Hepatocyte (in vitro differentiated cells): ENCODE data around the gene GSAP. TPM values are rescaled to one million over a fixed set of nuclear protein-coding genes. Genes with fewer than 3 reads are reported as not detected.

Experiments used
- DNase-seq: peaks from one replicate; pipeline ENCODE4 v3.0.0-alpha.2; 2016; ENCODE audit warnings: low spot score
- H2AFZ ChIP-seq: fragments of 200-600 bp; sonication (generic); 2 replicates; pipeline ENCODE4 v1.6.0; 2016; ENCODE audit warnings: antibody characterized with exemption, mild to moderate bottlenecking
- H3K27ac ChIP-seq: fragments of 200-600 bp; sonication (generic); 2 replicates; pipeline ENCODE4 v1.5.1; 2016; ENCODE audit warnings: mild to moderate bottlenecking
- H3K27me3 ChIP-seq: fragments of 200-600 bp; sonication (generic); 2 replicates; pipeline ENCODE4 v1.6.1; 2016
- H3K36me3 ChIP-seq: fragments of 200-600 bp; sonication (generic); replicated peaks from 2 replicates; pipeline ENCODE4 v1.5.1; 2016; ENCODE audit warnings: low read depth; ENCODE audit not compliant: insufficient read depth
- H3K4me1 ChIP-seq: fragments of 200-600 bp; sonication (generic); 2 replicates; pipeline ENCODE4 v1.5.1; 2016; ENCODE audit warnings: mild to moderate bottlenecking, moderate library complexity; ENCODE audit not compliant: insufficient read depth
- H3K4me2 ChIP-seq: fragments of 200-600 bp; sonication (generic); 2 replicates; pipeline ENCODE4 v1.6.0; 2016
- H3K4me3 ChIP-seq: fragments of 200-600 bp; sonication (generic); 2 replicates; pipeline ENCODE4 v1.5.1; 2016; ENCODE audit warnings: mild to moderate bottlenecking
- H3K79me2 ChIP-seq: fragments of 200-600 bp; sonication (generic); 2 replicates; pipeline ENCODE4 v1.6.0; 2017; ENCODE audit warnings: mild to moderate bottlenecking
- H3K9me2 ChIP-seq: fragments of 200-600 bp; sonication (generic); replicated peaks from 2 replicates; pipeline ENCODE4 v1.6.0; 2017; ENCODE audit warnings: mild to moderate bottlenecking; ENCODE audit not compliant: insufficient read depth
- H3K9me3 ChIP-seq: fragments of 200-600 bp; sonication (generic); 2 replicates; pipeline ENCODE4 v1.5.1; 2016; ENCODE audit warnings: low read depth, mild to moderate bottlenecking
- H4K20me1 ChIP-seq: fragments of 200-600 bp; sonication (generic); 2 replicates; pipeline ENCODE4 v1.6.0; 2016; ENCODE audit warnings: mild to moderate bottlenecking; ENCODE audit not compliant: insufficient read depth, poor library complexity, severe bottlenecking
- EZH2 ChIP-seq: fragments of 200-600 bp; sonication (generic); IDR thresholded peaks from 2 replicates; pipeline ENCODE4 v1.6.1; 2016; ENCODE audit warnings: antibody characterized with exemption, mild to moderate bottlenecking, borderline replicate concordance
- EZH2phosphoT487 ChIP-seq: fragments of 200-600 bp; sonication (generic); IDR thresholded peaks from one replicate; pipeline ENCODE4 v1.6.1; 2018; ENCODE audit warnings: antibody characterized with exemption, mild to moderate bottlenecking, low read depth, moderate library complexity; ENCODE audit not compliant: unreplicated experiment, severe bottlenecking
- WGBS: methylation state at CpG from one replicate; pipeline ENCODE4 v1.1.6; 2016; ENCODE audit warnings: low lambda C conversion rate; ENCODE audit errors: missing lambda C conversion rate; 5-methylcytosine and 5-hydroxymethylcytosine counted together
- polyA plus RNA-seq: library from polyadenylated mRNA; unstranded; fragments of >200 nt; fragmentation: Nextera tagmentation; extraction: Ambion mirVana; gene quantifications from 2 replicates; pipeline ENCODE4 v1.2.1, GENCODE V29; 2016
- total RNA-seq: library from RNA; depleted of rRNA; stranded (reverse); fragments of >200 nt; gene quantifications from 2 replicates; pipeline ENCODE4 v1.2.3, GENCODE V29; 2014
- TF ChIP-seq, protein P1 (sequence below): fragments of 200-600 bp; sonication (generic); IDR thresholded peaks from 2 replicates; pipeline ENCODE4 v1.5.1; 2016; ENCODE audit warnings: antibody characterized with exemption, mild to moderate bottlenecking; ENCODE audit not compliant: poor library complexity

Gene GSAP
- total and polyA plus RNA-seq, 2 experiments from 2014 or later, result 9.9 to 11.1 TPM

DNA sequence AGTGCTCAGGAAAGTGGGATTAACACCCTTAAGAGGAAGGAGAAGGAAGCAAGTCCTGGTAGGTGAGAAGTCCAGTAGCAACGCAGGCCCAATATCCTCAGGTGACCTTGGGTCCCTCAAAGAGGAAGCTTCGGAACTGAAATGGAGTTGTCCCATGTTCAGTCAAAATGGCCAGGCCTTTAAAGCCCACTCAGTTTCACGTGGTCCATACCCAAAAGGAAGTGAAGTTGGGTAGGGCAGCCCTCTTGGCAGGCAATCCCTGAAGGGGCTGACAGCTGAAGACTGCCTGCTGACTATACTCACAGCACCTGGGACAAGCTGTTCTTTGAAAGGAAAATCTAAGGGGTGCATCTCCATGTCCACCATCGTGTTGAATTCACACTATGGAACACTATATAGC lies 3.0 kb downstream of the GSAP start:
- peaks cover 10% of the 10 kb centered on the region for H3K27me3 ChIP-seq

DNA sequence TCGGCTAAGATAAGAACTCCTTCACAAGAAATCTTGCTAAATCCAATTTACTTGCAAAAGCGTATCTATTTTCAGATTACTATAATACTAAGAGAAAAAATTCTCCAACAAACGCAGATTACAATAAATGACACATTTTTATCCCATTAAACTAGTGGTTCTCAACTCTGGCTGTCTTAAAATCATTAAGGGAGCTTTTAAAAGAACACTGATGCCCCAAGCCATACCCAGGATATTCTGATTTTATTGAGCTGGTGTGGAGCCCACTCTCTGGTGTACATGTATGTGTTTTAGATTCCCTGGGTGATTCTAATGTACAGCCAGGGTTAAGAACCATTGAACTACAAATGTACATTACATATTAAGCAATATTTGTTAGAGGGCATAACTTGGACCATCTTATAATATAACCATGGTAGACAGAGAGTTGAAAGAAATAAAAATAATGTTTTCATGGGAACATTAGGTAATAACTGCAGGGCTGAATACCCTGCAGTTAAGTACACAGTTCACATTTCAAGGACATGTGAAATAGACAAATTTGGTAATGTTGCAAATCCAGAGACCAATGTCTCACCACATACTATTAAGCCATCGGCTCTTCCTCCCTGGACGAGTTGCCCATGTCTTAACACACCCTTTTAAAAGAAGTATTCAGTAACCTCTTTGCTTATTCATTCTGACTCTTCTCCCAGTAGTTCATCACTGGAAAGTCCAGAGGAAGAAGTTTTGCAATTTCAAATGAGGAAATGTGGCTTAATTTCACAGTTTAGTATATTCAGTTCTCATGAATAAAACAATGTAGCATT lies 6.2 kb downstream of the GSAP start:
- Histone ChIP-seq H3K9me2 (no peaks in the 10 kb centered on the region), H3K9me3 (no peaks in the 10 kb centered on the region), H3K27ac (peak overlapping the region; percentile 90), H3K79me2 (peaks cover 13% of the 10 kb centered on the region), H3K4me3 (no peak overlapping the region), H3K4me1 (peaks cover 8% of the 10 kb centered on the region), H2AFZ (no peak overlapping the region), H3K4me2 (peak overlapping the region; percentile 59), H4K20me1 (no peaks in the 10 kb centered on the region), H3K27me3 (peaks cover 8% of the 10 kb centered on the region), H3K36me3 (no peaks in the 10 kb centered on the region)
- 61% methylated on average over 5 of the region's 5 CpGs for WGBS
- TF ChIP-seq, protein P1, sequence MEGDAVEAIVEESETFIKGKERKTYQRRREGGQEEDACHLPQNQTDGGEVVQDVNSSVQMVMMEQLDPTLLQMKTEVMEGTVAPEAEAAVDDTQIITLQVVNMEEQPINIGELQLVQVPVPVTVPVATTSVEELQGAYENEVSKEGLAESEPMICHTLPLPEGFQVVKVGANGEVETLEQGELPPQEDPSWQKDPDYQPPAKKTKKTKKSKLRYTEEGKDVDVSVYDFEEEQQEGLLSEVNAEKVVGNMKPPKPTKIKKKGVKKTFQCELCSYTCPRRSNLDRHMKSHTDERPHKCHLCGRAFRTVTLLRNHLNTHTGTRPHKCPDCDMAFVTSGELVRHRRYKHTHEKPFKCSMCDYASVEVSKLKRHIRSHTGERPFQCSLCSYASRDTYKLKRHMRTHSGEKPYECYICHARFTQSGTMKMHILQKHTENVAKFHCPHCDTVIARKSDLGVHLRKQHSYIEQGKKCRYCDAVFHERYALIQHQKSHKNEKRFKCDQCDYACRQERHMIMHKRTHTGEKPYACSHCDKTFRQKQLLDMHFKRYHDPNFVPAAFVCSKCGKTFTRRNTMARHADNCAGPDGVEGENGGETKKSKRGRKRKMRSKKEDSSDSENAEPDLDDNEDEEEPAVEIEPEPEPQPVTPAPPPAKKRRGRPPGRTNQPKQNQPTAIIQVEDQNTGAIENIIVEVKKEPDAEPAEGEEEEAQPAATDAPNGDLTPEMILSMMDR, result no peak
- TF ChIP-seq EZH2phosphoT487 (no peak), EZH2 (no peak)
- no peak for DNase-seq

More for the DNA sequence above, 3.0 kb downstream of the GSAP start:
- Histone ChIP-seq H3K4me3 (no peak overlapping the region), H3K36me3 (no peaks in the 10 kb centered on the region), H4K20me1 (no peaks in the 10 kb centered on the region), H3K9me3 (no peaks in the 10 kb centered on the region), H2AFZ (no peak overlapping the region), H3K9me2 (no peaks in the 10 kb centered on the region), H3K27ac (no peak overlapping the region), H3K4me2 (no peak overlapping the region), H3K79me2 (peaks cover 15% of the 10 kb centered on the region), H3K4me1 (peaks cover 14% of the 10 kb centered on the region)
- TF ChIP-seq EZH2, result no peak
- TF ChIP-seq, protein P1, result no peak
- no peak for TF ChIP-seq EZH2phosphoT487
- WGBS, result 62% methylated on average over 4 of the region's 4 CpGs
- DNase-seq, result no peak

DNA sequence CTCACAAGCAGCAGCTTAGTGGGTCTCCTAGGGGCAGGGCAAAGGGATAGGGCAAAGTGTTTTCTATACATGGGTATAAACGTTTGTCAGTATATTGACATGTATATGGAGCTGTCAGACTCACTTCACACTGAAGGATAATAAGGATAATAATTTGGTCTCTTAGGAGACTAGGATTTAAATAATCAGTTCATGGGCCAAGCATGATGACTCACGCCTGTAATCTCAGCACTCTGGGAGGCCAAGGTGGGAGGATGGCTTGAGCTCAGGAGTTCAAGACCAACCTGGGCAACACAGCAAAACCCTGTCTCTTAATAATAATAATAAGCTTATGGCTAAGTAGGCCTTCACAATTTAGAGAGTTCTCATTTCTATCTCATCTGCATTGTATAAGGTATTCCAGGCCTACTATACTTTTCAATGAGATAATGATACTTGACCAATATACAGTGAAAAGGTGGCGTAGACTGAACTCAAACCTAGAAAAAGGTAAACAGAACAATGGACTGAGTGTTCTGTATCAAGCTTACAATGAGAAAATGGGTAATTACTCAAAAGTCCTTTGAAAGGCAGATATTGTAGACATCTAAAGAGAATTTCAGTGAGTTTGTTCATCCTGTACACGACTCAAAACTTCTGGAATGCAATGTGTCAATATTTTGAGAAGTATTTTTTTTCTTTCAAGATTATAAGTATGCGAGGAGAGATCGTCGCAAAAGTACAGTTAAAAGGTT lies 7.0 kb downstream of the GSAP start:
- WGBS, result 47% methylated on average over 7 of the region's 7 CpGs
- H3K36me3 ChIP-seq, result no peaks in the 10 kb centered on the region
- no peak overlapping the region for H2AFZ ChIP-seq
- peak overlapping the region; percentile 90 for H3K27ac ChIP-seq
- H3K4me3 ChIP-seq, result no peak overlapping the region
- H3K9me2 ChIP-seq, result no peaks in the 10 kb centered on the region
- H3K4me2 ChIP-seq, result peak overlapping the region; percentile 59
- H3K4me1 ChIP-seq, result peaks cover 7% of the 10 kb centered on the region
- H3K27me3 ChIP-seq, result peaks cover 3% of the 10 kb centered on the region
- H3K79me2 ChIP-seq, result peaks cover 12% of the 10 kb centered on the region
- H4K20me1 ChIP-seq, result no peaks in the 10 kb centered on the region
- no peak for DNase-seq
- no peaks in the 10 kb centered on the region for H3K9me3 ChIP-seq
- TF ChIP-seq, protein P1, result no peak
- TF ChIP-seq EZH2phosphoT487 (no peak), EZH2 (no peak)
